Endothelial cell (in vitro differentiated cells): ENCODE results near the gene PAN2. TPM values are rescaled to one million over a fixed set of nuclear protein-coding genes. Genes with fewer than 3 reads are reported as not detected.

ENCODE experiments used
- DNase-seq: peaks from one replicate; pipeline ENCODE4 v3.0.0; 2021; ENCODE audit warnings: low spot score
- H3K27ac Mint-ChIP-seq: one replicate; pipeline ENCODE4 v1.8.0; 2021; ENCODE audit warnings: mixed read lengths, inconsistent platforms; ENCODE audit not compliant: unreplicated experiment
- H3K27me3 Mint-ChIP-seq: one replicate; pipeline ENCODE4 v1.8.0; 2021; ENCODE audit warnings: mild to moderate bottlenecking, moderate library complexity, mixed read lengths, inconsistent platforms; ENCODE audit not compliant: unreplicated experiment
- H3K36me3 Mint-ChIP-seq: one replicate; pipeline ENCODE4 v1.8.0; 2021; ENCODE audit warnings: mild to moderate bottlenecking, low read depth, mixed read lengths, inconsistent platforms; ENCODE audit not compliant: unreplicated experiment
- H3K4me1 Mint-ChIP-seq: one replicate; pipeline ENCODE4 v1.8.0; 2021; ENCODE audit warnings: mild to moderate bottlenecking, mixed read lengths, inconsistent platforms; ENCODE audit not compliant: unreplicated experiment
- H3K4me3 Mint-ChIP-seq: one replicate; pipeline ENCODE4 v1.8.0; 2021; ENCODE audit warnings: mild to moderate bottlenecking, mixed read lengths, inconsistent platforms; ENCODE audit not compliant: unreplicated experiment
- H3K9me3 Mint-ChIP-seq: one replicate; pipeline ENCODE4 v1.8.0; 2021; ENCODE audit warnings: mixed read lengths, inconsistent platforms; ENCODE audit not compliant: unreplicated experiment
- CTCF ChIP-seq: fragments of 200-600 bp; sonication (generic); IDR thresholded peaks from one replicate; pipeline ENCODE4 v1.5.0; 2021; ENCODE audit warnings: antibody characterized with exemption; ENCODE audit not compliant: unreplicated experiment
- total RNA-seq: library from RNA; stranded (reverse); fragmentation: NEBNext Ultra II Directional; extraction: Animal tissue kit (Norgen Biotek cat#: 25700); gene quantifications from one replicate; pipeline ENCODE4 v1.2.1, GENCODE V29; 2021; ENCODE audit not compliant: unreplicated experiment

The PAN2 gene
- total RNA-seq, 1 donor from 2014 or later = 55.7 TPM

- no peak for TF ChIP-seq CTCF
- H3K27me3 Mint-ChIP-seq = no peaks in the 10 kb centered on the region
- H3K9me3 Mint-ChIP-seq = no peaks in the 10 kb centered on the region
- no peak for DNase-seq
- peaks cover 15% of the 10 kb centered on the region for H3K36me3 Mint-ChIP-seq
- no peak overlapping the region for H3K27ac Mint-ChIP-seq
- peaks cover 2% of the 10 kb centered on the region for H3K4me1 Mint-ChIP-seq
- no peak overlapping the region for H3K4me3 Mint-ChIP-seq
Observed at GRCh38 chr12:56308714-56309113, 25.1 kb downstream of the PAN2 start.

- Mint-ChIP-seq H3K4me3 (no peak overlapping the region), H3K36me3 (peaks cover 15% of the 10 kb centered on the region), H3K4me1 (peaks cover 2% of the 10 kb centered on the region), H3K27me3 (no peaks in the 10 kb centered on the region), H3K27ac (no peak overlapping the region), H3K9me3 (no peaks in the 10 kb centered on the region)
- TF ChIP-seq CTCF = no peak
- no peak for DNase-seq
Observed at GRCh38 chr12:56307221-56307965, 26.4 kb downstream of the PAN2 start.

GRCh38 chr12:56304872-56305590 lies 28.8 kb downstream of the PAN2 start:
- TF ChIP-seq CTCF = no peak
- Mint-ChIP-seq H3K27me3 (peaks cover 4% of the 10 kb centered on the region), H3K4me1 (peaks cover 7% of the 10 kb centered on the region), H3K27ac (no peak overlapping the region), H3K4me3 (no peak overlapping the region), H3K36me3 (peaks cover 12% of the 10 kb centered on the region), H3K9me3 (no peaks in the 10 kb centered on the region)
- DNase-seq = no peak

GRCh38 chr12:56304276-56304675 lies 29.5 kb downstream of the PAN2 start:
- Mint-ChIP-seq H3K4me3 (no peak overlapping the region), H3K36me3 (peaks cover 9% of the 10 kb centered on the region), H3K27ac (no peak overlapping the region), H3K4me1 (peaks cover 7% of the 10 kb centered on the region), H3K9me3 (no peaks in the 10 kb centered on the region), H3K27me3 (peaks cover 4% of the 10 kb centered on the region)
- no peak for TF ChIP-seq CTCF
- DNase-seq = no peak
